WERI-Rb-1 (cell line): Measurements from ENCODE around the gene DCLK1.

Experiments
- DNase-seq: peaks from one replicate; pipeline ENCODE4 v3.0.0-alpha.2; 2020
- H3K27ac ChIP-seq: fragments of 250-450 bp; sonication (Bioruptor Pico); 2 replicates; pipeline ENCODE4 v1.5.1; 2020; ENCODE audit warnings: mild to moderate bottlenecking, moderate library complexity
- H3K27me3 ChIP-seq: fragments of 250-450 bp; sonication (Bioruptor Pico); 2 replicates; pipeline ENCODE4 v1.5.1; 2021; ENCODE audit warnings: mild to moderate bottlenecking, low read depth, moderate library complexity; ENCODE audit not compliant: insufficient read depth, severe bottlenecking
- H3K36me3 ChIP-seq: fragments of 250-450 bp; sonication (Bioruptor Pico); 2 replicates; pipeline ENCODE4 v1.5.1; 2020; ENCODE audit warnings: mild to moderate bottlenecking, moderate library complexity
- H3K4me3 ChIP-seq: 2 replicates; pipeline ENCODE4 v1.5.1; 2011; ENCODE audit warnings: low read depth, mild to moderate bottlenecking, control low read depth, low read length
- H3K9me3 ChIP-seq: fragments of 250-450 bp; sonication (Bioruptor Pico); 2 replicates; pipeline ENCODE4 v1.5.1; 2021; ENCODE audit warnings: mild to moderate bottlenecking, moderate library complexity; ENCODE audit not compliant: severe bottlenecking
- CTCF ChIP-seq: IDR thresholded peaks from 2 replicates; pipeline ENCODE4 v1.5.1; 2011; ENCODE audit warnings: low read depth, mild to moderate bottlenecking, control low read depth, inconsistent platforms, low read length

Gene DCLK1

DNA sequence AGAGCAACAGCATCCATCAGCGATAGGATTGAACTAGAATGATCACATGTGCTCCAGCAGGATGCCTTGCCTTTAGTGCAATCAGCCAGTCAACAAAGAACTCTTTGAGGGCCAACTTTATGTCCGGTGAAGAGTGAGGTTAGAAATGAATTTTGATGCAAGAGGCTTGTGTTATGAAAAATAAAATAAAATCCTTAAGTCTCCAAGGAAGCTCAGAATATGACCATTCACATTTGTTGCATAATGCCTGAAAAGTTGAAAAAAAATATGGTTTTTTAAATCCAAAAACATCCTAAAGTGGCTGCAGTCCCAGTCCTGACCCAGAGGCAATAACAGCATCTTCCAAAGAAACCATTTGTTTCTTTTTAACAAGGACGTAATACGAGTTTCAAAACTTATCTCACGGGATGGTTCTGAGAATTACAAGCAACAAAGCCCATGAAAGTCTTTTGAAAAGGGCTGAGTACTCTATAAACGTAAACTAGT, 61.3 kb downstream of the DCLK1 start:
- H3K4me3 ChIP-seq, result no peak overlapping the region
- H3K27ac ChIP-seq, result no peak overlapping the region
- H3K9me3 ChIP-seq, result no peaks in the 10 kb centered on the region
- H3K27me3 ChIP-seq, result no peaks in the 10 kb centered on the region
- DNase-seq, result no peak
- no peaks in the 10 kb centered on the region for H3K36me3 ChIP-seq
- TF ChIP-seq CTCF, result no peak

DNA sequence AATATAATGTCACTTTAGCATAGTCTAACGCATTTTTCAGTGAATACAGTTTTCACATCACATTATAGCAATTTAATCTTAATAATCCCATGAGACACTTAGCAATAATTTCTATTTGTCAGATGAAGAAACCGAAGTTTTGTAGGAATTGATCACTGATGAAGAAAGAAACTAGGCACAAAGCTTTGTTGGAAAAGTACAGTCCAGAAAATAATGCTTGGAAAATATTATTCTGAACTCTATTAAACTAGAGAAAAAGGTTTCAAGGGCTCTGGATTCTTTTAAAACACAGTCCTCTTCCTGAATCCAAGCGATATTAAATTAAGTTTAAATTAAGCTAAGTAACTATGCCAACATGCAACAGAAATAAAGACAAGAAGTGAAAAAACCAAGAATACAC, 62.2 kb downstream of the DCLK1 start:
- H3K36me3 ChIP-seq, result no peaks in the 10 kb centered on the region
- no peak for TF ChIP-seq CTCF
- no peaks in the 10 kb centered on the region for H3K9me3 ChIP-seq
- no peak for DNase-seq
- H3K4me3 ChIP-seq, result no peak overlapping the region
- no peak overlapping the region for H3K27ac ChIP-seq
- H3K27me3 ChIP-seq, result no peaks in the 10 kb centered on the region

GRCh38 chr13:36068566-36068965, 62.6 kb downstream of the DCLK1 start:
- H3K36me3 ChIP-seq, result no peaks in the 10 kb centered on the region
- no peaks in the 10 kb centered on the region for H3K9me3 ChIP-seq
- H3K4me3 ChIP-seq, result no peak overlapping the region
- no peaks in the 10 kb centered on the region for H3K27me3 ChIP-seq
- no peak for DNase-seq
- no peak overlapping the region for H3K27ac ChIP-seq
- TF ChIP-seq CTCF, result no peak

- TF ChIP-seq CTCF, result no peak
- H3K9me3 ChIP-seq, result no peaks in the 10 kb centered on the region
- H3K27me3 ChIP-seq, result no peaks in the 10 kb centered on the region
- H3K4me3 ChIP-seq, result no peak overlapping the region
- DNase-seq, result no peak
- no peaks in the 10 kb centered on the region for H3K36me3 ChIP-seq
- H3K27ac ChIP-seq, result no peak overlapping the region
These were observed 63.3 kb downstream of the DCLK1 start for GRCh38 chr13:36067746-36068381.

DNA sequence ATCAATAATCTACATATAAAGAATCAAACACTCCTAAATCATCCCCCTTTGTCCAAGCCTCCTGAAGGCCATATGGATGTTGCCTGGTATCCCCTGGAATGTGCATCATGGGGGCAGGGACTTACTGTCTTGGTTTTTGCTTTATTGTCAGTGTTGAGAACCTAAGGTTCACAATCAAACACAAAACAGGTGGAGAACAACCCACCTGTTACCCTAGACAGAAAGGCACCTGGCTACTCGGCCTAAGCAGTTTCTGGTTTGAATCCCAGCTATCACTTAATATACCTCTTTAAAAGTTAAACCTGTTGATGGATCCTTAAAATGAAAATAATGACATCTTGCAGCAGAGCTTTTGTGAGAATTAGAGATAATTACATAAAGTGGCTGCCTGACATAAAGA, 68.9 kb downstream of the DCLK1 start:
- Histone ChIP-seq H3K36me3 (no peaks in the 10 kb centered on the region), H3K27ac (no peak overlapping the region), H3K9me3 (no peaks in the 10 kb centered on the region), H3K27me3 (no peaks in the 10 kb centered on the region), H3K4me3 (no peak overlapping the region)
- no peak for TF ChIP-seq CTCF
- no peak for DNase-seq

DNA sequence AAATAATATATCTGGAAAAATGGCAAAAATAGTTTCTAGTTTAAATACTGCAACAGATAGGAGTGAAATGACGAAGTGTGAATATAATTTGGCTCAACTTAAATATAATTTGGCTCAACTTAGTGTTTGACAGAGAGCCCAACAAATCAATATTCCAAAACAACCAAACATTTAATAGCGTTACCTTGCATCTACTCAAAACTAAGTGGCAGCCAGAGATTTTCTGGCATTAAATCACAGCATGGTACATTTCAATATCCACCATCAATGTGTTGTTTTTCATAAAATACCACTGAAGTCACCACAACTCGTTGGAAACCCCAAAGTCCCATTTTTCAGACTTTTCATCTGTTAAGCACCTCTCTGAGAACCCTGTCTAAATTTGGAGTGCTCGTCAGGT, 69.6 kb downstream of the DCLK1 start:
- Histone ChIP-seq H3K27ac (no peak overlapping the region), H3K36me3 (no peaks in the 10 kb centered on the region), H3K4me3 (no peak overlapping the region), H3K9me3 (no peaks in the 10 kb centered on the region), H3K27me3 (no peaks in the 10 kb centered on the region)
- no peak for DNase-seq
- no peak for TF ChIP-seq CTCF
